Hematopoietic multipotent progenitor cell (in vitro differentiated cells): ENCODE measurements around the gene KIAA0586. TPM values are rescaled to one million over a fixed set of nuclear protein-coding genes. Genes with fewer than 3 reads are reported as not detected.
"Not testable (repeated sequence)": the region's sequence is repeated elsewhere in the genome, so short reads cannot be mapped to it uniquely, and the experiment has no call there.

ENCODE experiments used
- DNase-seq, 3 donors: peaks; one replicate each; pipeline ENCODE4 v3.0.0-alpha.2; 2011 to 2015; ENCODE audit warnings: low read depth in 2 of 3, low spot score in 2 of 3
- total RNA-seq: library from RNA; depleted of rRNA; stranded (reverse); fragments of >200 nt; gene quantifications from one replicate; pipeline ENCODE4 v1.2.3, GENCODE V29; 2012

KIAA0586 gene
- total RNA-seq, 1 donor, result 12.1 TPM

DNA sequence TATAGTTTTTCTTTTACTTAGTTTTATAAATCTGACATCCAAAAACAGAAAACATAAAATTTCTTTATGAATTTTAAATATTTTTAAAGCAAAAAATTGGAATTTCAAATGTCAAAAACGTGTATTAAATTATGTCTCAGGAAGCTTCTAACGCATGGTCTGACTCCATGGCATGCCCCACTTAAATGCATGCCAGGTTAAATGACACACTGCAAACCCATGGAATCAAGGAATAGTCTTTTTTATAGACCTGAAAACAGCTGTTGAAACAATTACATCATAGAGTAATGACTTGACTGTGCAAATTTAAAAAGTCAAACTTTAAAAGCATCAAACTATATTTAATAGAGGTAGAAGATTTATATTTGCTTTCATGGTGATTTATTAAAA lies 114.1 kb downstream of the KIAA0586 start:
- DNase-seq, result no peak

DNA sequence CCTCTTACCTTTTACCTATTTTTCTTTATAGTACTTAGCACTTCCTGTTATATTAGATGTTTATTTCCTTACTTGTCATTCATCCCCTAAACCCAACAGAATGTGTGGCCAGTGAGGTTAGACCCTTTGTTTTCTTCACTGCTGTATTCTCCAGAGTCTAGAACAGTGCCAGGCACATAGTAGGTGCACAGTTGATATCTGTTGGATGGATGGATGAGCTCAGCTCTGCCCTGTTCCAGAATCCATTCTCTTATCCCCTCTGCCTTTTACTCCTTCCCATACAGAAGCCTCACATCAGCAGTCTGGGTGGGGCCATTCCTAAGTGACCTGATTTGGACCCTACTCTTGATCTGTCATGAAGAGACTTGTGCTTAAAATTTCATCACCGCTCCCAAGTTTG lies 115.7 kb downstream of the KIAA0586 start:
- DNase-seq, result no peak

DNA sequence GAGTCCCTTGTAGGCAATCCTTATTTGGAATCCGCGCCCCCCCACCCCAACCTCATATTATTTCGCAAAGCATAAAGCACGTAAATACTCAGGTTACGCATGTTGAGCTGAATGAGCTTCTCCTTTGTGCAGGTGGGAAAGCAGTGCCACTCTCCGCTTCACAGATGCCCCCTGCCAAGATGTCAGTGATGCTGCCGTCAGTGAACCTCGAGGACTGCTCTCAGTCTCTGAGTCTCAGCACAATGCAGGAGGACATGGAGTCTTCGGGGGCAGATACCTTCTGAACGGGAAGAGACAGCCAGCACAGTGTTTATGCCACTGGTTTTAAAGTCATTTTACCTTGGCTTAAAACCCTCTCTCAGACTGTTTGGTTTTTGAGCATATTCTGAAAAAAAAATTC lies 120.1 kb downstream of the KIAA0586 start:
- DNase-seq, result no peak

DNA sequence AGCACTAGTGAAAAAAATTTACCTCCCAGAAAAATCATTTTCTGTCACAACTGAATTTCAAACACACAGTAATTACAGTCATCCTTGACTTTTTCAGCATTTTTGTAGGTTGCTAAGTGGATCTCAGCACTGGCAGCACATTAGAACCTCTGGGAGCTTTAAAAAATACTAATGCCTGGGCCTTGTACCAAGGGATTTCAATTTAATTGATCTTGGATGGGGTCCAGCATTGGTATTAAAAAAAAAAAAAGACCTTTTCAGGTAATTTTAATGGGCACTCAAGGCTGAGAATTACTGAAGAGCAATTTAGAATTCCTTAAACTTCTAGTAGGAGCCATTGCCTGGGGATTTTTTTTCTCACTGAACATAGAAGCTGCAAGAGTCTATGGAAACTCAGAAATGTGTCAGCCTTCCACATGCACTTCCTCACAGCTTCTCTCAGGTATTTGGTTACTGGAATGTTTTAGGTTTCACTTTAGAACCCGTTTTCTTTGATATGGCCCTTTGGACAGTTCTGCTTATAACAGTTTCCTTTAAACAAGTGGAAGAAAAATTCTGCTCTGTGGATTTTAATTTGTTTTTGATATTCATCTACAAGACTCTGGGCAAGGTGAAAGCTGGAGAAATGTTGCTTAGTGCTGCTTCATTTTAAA lies 121.7 kb downstream of the KIAA0586 start:
- peak in 1 of 3 donors; percentile 4 for DNase-seq

DNA sequence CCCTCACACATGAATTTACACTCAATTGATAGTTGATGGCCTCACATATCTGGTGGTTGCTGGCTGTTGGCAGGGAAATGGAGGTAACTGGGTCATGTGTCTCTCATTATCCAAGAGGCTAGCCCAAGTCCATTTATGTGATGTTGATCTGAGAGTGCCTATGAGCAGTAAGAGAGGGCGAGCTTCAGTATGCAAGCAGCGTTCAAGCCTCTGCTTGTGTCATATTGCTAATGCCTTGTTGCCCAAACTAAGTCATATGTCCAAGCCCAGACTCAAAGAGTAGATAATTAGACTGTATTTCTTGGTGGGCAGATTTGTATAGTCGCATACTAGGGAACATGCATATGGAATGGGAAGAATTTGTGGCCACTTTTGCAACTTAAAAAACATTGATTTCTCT lies 126.4 kb downstream of the KIAA0586 start:
- no peak for DNase-seq

DNA sequence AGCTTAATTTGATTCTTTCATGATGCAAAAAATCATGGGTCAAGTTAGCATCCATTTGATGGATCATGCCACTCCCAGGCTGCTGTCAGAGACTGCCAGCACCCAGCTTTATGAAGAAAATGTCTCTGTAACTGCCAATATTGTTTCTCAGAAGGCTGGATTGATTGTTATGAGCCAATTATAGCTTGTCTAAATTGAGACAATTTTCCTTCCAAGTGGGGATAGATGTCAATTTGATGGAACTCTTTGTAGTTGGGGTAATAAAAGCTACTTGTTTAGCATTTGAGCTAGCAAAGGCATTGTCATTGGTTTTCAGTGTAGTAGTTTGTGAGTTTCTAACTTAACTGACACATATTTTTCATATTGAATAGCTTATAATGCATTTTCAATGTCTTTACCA lies 128.1 kb downstream of the KIAA0586 start:
- no peak for DNase-seq

DNA sequence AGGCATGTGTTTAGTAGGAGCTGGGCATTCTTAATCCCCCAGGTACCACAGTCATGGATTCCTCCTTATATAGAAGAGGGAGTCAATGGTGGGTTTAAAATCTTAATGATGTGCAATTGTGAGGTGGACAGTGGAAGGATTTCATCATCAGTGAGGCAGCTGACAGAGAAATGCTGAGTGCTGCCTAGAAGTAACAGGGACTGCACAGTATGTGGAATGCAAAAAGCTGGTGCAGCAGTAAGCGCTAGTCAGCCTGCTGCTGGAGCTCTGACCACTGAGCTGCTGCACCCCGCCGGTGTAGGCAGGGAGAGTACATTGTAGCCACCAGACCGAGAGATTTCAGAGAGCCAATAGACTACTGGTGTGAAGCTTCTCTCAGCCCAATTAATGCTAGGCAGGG lies 129.7 kb downstream of the KIAA0586 start:
- DNase-seq, result no peak

DNA sequence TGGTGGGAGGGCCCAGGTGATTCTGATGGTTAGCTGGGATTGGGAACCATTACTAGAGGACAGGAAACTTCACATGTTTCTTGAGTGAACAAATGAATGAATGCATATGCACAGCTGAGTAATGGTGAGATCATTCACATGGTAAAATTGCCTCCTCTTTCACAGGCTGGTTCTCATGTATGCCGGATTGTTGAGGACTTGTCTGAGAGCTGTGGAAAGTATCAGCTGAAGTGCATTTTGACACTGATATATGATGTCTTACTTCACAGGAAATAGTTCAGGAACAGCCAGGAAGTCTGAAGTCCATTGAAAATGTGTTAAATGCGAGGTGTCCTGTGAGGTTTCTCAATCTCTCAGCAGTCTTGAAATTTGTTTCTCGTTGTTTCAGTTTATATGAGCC lies 132.7 kb downstream of the KIAA0586 start:
- DNase-seq, result peak in 2 of 3 donors; percentile 1 to 50

DNA sequence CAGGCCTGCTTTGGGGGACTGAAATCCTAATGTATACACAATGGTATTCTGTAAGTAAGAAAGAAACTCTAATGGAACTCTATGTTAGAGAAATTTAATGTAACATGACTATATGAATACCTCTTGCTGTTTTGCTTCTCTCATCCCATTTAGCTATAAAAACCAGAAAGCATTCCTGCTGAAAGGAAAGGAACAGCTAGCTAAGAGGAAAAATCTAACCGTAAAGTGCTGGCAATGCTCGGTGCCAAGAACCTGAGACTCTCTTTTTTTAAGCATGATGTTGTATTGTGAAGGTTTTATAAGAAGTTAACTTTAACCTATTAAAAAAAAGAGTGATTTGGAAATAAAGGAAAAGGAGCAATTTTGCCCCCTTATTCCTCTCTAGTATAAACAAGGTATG lies 134.6 kb downstream of the KIAA0586 start:
- DNase-seq, result no peak

DNA sequence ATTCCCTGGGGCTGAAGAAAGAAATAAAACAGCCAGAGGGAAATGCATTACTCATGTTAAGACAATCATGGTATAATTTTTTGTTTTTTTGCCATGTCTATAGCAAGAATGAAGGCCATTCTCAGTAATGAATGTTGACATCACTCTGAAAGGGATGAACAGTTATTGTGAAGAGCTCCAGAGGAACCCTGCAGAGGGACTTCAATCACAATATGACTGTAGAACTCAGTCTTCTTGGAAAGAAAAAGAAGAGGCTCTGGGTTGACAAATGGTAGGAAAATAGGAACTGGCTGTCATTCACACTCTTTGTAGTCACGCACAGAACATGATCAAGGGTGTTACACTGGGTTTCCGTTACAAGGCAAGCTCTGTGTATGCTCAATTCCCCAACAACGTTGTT lies 136.5 kb downstream of the KIAA0586 start:
- no peak for DNase-seq

DNA sequence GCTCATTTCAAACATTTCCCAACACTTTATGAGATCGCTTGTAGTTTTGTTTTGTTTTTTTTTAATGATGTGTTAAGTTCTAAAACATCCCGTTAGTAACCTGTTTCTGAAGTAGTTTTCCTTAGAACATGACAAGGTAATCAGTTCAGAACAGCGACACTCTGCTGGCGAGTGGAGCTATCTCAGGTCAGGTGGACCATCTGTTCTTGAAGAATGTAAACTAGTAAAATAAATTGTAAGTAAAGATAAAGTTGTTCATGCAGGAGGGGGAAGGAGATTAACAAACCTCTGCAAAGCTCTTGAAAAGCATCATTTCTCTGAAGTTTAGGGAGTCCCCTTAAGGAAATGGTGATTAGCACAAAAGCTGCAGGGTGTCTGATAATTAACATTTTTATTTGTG lies 138.3 kb downstream of the KIAA0586 start:
- no peak for DNase-seq

DNA sequence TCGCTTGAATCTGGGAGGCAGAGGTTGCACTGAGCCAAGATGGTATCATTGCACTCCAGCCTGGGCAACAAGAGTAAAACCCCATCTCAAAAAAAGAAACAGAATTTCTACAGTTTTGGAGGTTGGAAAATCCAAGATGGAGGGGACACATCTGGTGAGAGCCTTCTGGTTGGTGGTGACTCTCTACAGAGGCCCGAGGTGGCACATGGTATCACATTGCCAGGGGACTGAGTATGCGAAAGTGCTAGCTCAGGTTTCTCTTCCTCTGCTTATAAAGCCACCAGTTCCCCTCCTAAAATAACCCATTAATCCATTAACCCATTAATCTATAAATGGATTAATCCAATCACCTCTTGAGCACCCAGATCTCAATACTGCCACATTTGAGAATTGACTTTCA lies 139.5 kb downstream of the KIAA0586 start:
- DNase-seq, result no peak

DNA sequence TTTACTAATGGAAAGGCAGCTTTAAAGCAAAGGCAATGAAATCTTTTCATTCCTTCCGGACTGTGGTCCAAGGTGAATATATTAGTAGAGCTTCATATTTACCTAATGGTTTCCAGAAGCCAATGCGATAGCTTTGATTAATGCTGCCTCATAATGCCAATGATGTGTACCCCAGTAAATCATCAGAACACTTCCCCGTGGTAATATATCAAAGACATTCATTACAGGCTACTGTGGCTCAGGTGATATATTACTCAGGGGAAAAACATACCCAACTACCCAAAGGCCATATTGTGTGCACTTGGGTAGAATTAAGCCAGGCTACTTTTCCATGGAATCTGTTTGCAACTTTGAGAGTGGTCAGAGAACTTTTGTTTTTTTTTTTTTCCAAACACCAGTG lies 140.8 kb downstream of the KIAA0586 start:
- DNase-seq, result no peak

DNA sequence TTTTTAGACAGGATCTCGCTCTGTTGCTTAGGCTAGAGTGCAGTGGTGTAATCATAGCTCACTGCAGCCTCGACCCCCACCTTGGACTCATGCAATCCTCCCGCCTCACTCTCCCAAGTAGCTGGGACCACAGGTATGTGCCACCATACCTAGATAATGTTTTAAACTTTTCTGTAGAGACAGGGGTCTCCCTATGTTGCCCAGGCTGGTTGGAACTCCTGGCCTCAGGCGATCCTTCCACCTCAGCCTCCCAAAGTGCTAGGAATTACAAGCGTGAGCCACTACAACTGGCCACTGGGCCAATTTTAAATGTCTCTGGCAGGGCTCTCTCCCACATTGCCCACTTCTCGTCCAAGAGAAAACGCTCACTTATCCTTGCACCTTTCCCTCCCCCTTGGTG lies 143.7 kb downstream of the KIAA0586 start:
- no peak for DNase-seq

DNA sequence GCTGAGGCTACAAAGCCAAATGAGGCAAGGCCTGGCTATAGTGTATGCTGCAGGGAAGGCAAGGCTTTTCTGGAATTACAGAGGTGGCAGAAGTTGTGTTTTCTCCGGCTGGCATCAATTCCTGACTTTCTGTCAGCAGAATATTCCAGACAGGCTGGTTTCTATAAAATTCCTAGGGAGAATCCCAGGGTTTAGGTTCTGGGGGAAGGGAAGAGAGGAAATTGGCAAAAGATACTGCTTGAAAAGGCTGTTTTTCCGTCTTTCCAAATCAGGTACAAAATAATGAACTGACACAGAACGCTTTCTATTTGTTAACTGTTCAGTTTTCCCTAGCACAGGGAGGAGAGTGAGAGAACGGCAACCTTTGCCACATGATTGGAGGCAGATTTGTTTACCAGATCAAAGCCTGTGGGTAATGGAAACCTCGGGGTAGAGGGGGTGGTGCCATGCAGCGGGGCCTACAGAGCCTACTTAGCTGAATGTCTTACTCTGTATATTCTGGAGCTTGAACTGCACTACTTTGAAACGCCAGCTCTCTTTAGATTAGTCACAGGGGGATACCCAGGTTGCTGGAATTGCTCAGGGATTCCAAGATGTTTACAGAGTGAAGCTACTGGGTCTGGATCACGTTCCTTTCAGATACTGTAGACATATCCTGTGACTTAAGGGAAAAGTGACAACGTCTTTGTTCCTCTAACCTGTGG lies 144.4 kb downstream of the KIAA0586 start:
- DNase-seq, result no peak

DNA sequence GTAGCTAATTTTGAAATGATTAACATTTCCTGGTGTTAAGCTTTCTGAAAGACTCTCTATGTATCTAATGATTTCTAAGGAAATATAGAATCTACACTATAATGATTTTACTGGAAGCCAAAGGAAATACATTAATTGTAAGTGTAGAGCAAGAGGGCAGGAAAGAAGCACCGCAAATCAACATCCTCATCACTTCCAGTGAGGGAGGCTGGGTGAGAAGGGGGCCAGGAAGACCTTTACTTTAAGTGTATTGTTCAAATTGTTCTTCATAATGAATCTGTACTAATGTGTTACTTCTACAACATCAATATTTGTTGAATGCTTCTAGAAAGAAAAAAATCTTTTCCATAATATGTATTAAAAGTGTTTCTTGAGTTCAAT lies 144.9 kb downstream of the KIAA0586 start:
- no peak for DNase-seq

DNA sequence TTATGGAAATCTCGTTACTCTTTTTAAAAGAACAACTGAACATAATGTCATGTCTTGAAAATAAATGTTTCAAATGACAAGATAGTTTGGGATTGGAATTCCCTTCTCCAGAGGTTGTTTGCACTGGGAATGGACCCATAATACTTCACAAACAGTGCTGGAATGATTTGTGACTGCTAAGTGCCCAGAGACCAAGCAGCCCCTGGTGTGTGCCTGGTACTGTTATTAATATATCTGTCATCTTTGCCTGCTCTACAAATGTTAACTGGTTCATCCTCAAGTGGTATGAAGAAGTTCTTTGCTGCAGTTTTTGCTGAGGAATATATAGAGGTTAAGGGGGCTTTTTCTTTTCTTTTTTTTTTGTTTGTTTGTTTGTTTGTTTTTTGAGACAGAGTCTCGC lies 145.3 kb downstream of the KIAA0586 start:
- DNase-seq, result no peak

DNA sequence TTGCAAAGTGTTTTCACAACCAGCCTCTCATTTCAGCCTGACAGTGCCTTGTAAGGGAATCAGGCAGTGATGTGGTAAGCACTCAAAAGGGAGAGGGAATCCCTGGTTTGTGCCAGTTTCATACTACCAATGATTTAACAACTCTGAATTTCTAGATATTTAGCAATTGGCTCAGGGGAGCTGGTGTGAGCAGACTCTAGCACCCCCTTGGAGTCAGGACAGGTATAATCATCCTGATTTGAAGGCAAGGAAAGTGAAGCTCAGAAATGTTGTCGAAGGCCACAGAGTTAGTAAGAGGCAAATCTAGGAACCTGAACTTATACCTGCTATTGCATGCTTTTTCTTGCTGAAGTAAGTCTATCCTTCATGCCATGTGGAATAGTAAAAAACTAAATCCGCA lies 147.1 kb downstream of the KIAA0586 start:
- DNase-seq, result peak in 2 of 3 donors; percentile 5 to 15

DNA sequence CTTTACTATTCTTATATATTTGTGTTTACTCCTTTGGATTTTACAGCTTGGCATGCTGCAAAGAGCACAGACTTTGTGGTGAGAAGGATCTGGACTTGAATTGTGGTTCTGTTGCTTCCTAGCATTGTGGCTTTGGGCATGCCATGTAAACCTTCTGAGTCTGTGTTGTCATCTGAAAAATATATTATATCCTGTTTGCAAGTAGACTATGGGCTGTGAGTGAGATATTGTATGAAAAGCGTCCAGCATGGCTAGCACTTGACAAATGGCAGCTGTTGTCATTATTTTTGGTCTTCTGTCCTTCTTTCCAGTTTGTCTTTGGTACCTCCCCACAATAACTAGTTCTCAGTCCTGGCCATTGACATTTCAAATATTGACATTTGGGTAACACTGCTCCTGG lies 148.4 kb downstream of the KIAA0586 start:
- peak in 1 of 3 donors; percentile 3 for DNase-seq

DNA sequence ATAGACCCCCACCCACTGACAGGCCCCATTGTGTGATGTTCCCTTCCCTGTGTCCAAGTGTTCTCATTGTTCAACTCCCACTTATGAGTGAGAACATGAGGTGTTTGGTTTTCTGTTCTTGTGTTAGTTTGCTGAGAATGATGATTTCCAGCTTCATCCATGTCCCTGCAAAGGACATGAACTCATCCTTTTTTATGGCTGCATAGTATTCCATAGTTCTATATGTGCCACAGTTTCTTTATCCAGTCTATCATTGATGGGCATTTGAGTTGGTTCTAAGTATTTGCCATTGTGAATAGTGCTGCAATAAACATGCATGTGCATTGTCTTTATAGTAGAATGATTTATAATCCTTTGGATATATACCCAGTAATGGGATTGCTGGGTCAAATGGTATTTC lies 152.5 kb downstream of the KIAA0586 start:
- not testable (repeated sequence) for DNase-seq

DNA sequence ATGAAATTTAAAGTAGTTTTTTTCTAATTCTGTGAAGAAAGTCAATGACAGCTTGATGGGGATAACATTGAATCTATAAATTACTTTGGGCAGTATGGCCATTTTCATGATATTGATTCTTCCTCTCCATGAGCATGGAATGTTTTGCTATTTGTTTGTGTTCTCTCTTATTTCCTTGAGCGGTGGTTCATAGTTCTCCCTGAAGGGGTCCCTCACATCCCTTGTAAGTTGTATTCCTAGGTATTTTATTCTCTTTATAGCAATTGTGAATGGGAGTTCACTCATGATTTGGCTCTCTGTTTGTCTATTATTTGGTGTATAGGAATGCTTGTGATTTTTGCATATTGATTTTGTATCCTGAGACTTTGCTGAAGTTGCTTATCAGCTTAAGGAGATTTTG lies 153.9 kb downstream of the KIAA0586 start:
- not testable (repeated sequence) for DNase-seq

DNA sequence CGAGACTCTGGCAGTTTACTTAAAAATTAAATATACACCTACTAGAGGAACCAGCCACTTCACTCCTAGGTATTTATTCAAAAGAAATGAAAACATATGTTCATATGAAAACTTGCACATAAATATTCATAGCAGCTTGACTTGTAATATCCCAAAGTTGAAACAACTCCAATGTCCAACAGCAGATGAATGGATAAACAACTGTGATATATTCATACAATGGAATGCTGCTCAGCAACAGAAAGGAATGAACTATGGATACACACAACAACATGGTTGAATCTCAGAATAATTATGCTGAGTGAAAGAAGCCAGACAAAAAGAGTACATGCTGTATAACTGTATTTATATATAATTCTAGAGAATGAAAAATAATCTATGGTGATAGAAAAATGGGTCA lies 156.9 kb downstream of the KIAA0586 start:
- DNase-seq, result no peak

DNA sequence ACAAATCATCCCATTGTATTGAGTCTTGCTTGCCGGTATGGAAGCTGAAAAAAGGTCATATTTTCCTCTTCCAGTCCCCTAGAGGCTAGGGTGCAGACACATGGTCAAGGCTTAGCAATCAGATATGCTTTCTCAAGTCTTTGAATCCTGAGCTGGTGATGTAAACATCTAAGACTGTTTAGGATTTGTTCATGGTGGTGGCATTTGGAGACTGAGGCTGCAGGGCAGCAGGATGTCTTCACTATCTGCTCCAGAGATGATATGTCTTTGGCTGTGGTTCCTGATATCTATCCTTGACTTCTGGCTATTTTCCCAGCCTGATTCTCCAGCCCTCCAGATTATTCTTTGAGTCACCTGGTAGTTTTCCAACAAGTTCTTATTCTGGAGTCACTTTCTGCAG lies 159.8 kb downstream of the KIAA0586 start:
- DNase-seq, result no peak
